Measurements from ENCODE around the gene TFDP2. TPM values are rescaled to one million over a fixed set of nuclear protein-coding genes. Genes with fewer than 3 reads are reported as not detected.
"Not testable (repeated sequence)": the region's sequence is repeated elsewhere in the genome, so short reads cannot be mapped to it uniquely, and the experiment has no call there.

TFDP2 gene
- total RNA-seq, 1 donor from 2014 or later = 43.7 TPM

- no peak for DNase-seq
Measured at GRCh38 chr3:141921316-141921715, 228.0 kb downstream of the TFDP2 start.

DNA sequence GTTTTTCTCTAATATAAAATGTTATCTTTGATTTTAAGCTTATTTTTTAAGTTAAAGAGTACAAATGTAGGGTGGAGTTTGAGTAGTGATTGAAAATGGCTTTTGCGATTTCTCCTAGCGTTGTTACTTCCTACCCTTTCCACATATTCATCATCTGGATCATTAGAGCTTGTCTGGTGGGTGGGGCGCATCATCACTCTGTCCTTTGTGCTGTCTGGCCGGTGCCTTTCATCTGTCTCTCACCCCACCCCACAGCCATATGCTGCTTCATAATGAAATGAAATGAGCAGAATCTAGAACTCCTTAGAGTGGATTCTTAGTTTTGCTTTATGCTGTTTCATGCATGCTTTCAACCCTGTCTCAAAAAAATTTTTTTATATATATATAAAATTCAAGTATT lies 228.6 kb downstream of the TFDP2 start:
- no peak for DNase-seq

GRCh38 chr3:141915766-141916165 lies 233.6 kb downstream of the TFDP2 start:
- DNase-seq = no peak

- DNase-seq = no peak
Measured at GRCh38 chr3:141915016-141915415, 234.3 kb downstream of the TFDP2 start.

DNA sequence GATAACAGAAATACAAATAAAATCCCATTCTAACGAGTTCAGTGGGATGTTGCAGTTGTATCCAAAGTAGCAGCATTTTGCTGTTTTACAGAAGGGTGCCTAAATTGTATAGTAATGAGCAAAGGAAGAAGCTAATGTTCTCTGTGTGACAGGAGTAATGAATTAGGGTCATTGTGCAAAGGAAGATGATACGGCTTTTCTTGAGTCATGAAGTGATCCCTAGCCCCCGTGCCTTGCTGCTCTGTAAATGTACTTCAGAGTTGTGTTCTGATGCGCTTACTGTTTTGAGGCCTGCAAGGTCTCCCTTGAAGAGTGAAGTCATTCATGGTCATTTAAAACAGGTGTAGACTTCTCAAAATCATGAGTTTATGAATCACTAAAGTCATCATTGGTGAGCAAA lies 235.0 kb downstream of the TFDP2 start:
- no peak for DNase-seq

GRCh38 chr3:141913150-141913811 lies 236.1 kb downstream of the TFDP2 start:
- DNase-seq = no peak

GRCh38 chr3:141909986-141910385 lies 239.4 kb downstream of the TFDP2 start:
- DNase-seq = not testable (repeated sequence)

GRCh38 chr3:141909408-141909807 lies 239.9 kb downstream of the TFDP2 start:
- no peak for DNase-seq

GRCh38 chr3:141905129-141905528 lies 244.2 kb downstream of the TFDP2 start:
- DNase-seq = no peak

- DNase-seq = no peak
Measured at GRCh38 chr3:141904203-141904602, 245.1 kb downstream of the TFDP2 start.

GRCh38 chr3:141901914-141902313 lies 247.4 kb downstream of the TFDP2 start:
- no peak for DNase-seq

DNA sequence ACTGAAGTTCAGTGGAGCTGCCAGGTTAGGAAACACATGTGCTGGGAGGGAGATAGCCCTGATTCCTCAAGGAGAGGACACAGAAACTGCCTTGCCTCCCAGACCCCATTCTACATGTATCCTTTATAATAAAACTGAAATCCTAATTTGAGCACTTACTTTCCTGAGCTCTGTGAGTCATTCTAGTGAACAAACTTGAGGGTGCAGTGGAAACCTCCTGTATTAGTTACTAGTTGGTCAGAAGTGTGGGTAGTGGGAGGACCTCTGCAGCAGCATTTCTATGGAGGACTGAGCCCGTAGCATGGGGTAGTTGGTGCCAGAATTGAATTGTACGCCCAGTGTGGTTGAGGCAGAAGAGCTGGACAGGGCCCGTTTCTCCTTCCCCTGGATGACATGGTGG lies 249.0 kb downstream of the TFDP2 start:
- DNase-seq = no peak

DNA sequence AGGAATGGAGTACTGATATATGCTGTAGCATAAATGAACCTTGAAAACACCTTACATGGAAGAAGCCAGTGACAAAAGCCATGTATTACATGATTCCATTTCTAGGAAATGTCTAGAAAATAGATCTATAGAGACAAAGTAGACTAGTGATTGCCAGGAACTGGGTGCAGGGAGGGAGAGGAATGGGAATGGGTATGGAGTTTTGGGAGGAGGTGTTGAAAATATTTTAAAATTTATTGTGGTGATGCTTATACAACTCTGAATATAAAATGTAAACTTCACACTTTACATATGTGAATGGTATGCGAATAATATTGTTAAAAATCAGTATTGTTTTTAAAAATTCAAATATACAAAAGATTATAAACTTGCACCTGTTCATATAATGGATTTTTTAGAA lies 250.4 kb downstream of the TFDP2 start:
- DNase-seq = no peak

DNA sequence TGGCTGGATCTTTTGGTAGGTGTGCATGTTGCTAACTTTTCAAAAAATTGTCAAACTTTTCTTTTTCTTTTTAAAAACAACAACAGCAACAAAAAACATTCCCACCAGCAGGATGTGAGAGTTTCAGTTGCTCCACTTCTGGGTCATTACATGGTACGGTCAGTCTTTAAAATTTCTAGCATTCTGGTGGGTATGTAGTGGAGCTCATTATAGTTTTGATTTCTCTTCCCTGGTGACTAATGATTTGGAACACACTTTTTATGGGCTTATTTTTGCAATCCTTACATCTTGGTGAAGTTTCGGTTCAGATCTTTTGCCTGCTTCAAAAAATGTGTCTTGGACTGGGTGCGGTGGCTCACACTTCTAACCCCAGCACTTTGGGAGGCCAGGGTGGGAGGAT lies 253.6 kb downstream of the TFDP2 start:
- DNase-seq = no peak

- DNase-seq = no peak
Measured at GRCh38 chr3:141894524-141895176, 254.7 kb downstream of the TFDP2 start.

Small RNA genes lying within 50 kb of the gene (small RNA-seq; reads per million reads assigned to genes)
- gene RNU6-425P (ENCODE audit: low replicate concordance) (not detected), gene RNU6-509P (ENCODE audit: low replicate concordance) (not detected)

Other genes starting within 250 kb of the TFDP2 start
- gene GK5, start 76.0 kb upstream of the TFDP2 start, total RNA-seq = 27.9 TPM

Measured in skin of body (tissue), 3 donors.